CD8-positive, alpha-beta memory T cell (primary cell): ENCODE results near the gene NFATC3. TPM values are rescaled to one million over a fixed set of nuclear protein-coding genes. Genes with fewer than 3 reads are reported as not detected.
A peak's percentile ranks its signal among the peaks of the same experiment; 100 is the strongest.

Source experiments
- CTCF ChIA-PET: fragments of 350-600 bp; sonication (Branson Sonifier 250); formaldehyde crosslinking; loops from one replicate; lab custom pipeline; 2021; ENCODE audit warnings: antibody characterized with exemption; lab: Charles Lee
- POLR2A ChIA-PET: fragments of 350-600 bp; sonication (Branson Sonifier 250); formaldehyde crosslinking; loops from one replicate; lab custom pipeline; 2021; ENCODE audit warnings: antibody characterized with exemption; lab: Charles Lee
- DNase-seq, 5 donors: peaks; one replicate each; pipeline versions ENCODE4 v3.0.0 to v3.0.0-alpha.2; 2020 to 2022; ENCODE audit warnings: mixed read lengths in 1 of 5
- H3K27ac ChIP-seq: one replicate; pipeline ENCODE4 v1.7.0; 2013; ENCODE audit warnings: low read depth, mild to moderate bottlenecking, low read length, moderate library complexity
- H3K27me3 ChIP-seq: 2 replicates; pipeline ENCODE4 v1.7.0; 2013; ENCODE audit warnings: low read length, mild to moderate bottlenecking; ENCODE audit not compliant: insufficient read depth, poor library complexity, severe bottlenecking
- H3K36me3 ChIP-seq: 2 replicates; pipeline ENCODE4 v1.7.0; 2013; ENCODE audit warnings: mild to moderate bottlenecking, low read length, moderate library complexity; ENCODE audit not compliant: insufficient read depth
- H3K4me1 ChIP-seq: 2 replicates; pipeline ENCODE4 v1.7.0; 2013; ENCODE audit warnings: mild to moderate bottlenecking, low read length, moderate library complexity; ENCODE audit not compliant: insufficient read depth
- H3K4me3 ChIP-seq: 2 replicates; pipeline ENCODE4 v1.7.0; 2013; ENCODE audit warnings: mild to moderate bottlenecking, low read length
- H3K9me3 ChIP-seq: 2 replicates; pipeline ENCODE4 v1.7.0; 2013; ENCODE audit warnings: mild to moderate bottlenecking, low read length
- H3K27ac Mint-ChIP-seq, 8 donors: one replicate each; pipeline ENCODE4 v1.8.0; 2020 to 2021; ENCODE audit warnings: mixed read lengths in 8 of 8, mild to moderate bottlenecking in 6 of 8, inconsistent platforms in 3 of 8, moderate library complexity in 3 of 8
- H3K27me3 Mint-ChIP-seq, 2 donors: one replicate each; pipeline ENCODE4 v1.8.0; 2020 to 2021; ENCODE audit warnings: mixed read lengths in 2 of 2, mild to moderate bottlenecking in 1 of 2, moderate library complexity in 1 of 2
- H3K36me3 Mint-ChIP-seq, 3 donors: one replicate each; pipeline ENCODE4 v1.8.0; 2020 to 2021; ENCODE audit warnings: mixed read lengths in 3 of 3, inconsistent platforms in 1 of 3, mild to moderate bottlenecking in 1 of 3
- H3K4me1 Mint-ChIP-seq, 3 donors: one replicate each; pipeline ENCODE4 v1.8.0; 2020 to 2021; ENCODE audit warnings: mixed read lengths in 3 of 3, inconsistent platforms in 1 of 3, mild to moderate bottlenecking in 1 of 3
- H3K4me3 Mint-ChIP-seq, 7 donors: one replicate each; pipeline ENCODE4 v1.8.0; 2020 to 2021; ENCODE audit warnings: mixed read lengths in 7 of 7, mild to moderate bottlenecking in 6 of 7, moderate library complexity in 4 of 7, inconsistent platforms in 2 of 7
- H3K9me3 Mint-ChIP-seq, 5 donors: one replicate each; pipeline ENCODE4 v1.8.0; 2020 to 2022; ENCODE audit warnings: mixed read lengths in 5 of 5, mild to moderate bottlenecking in 3 of 5, moderate library complexity in 2 of 5, inconsistent platforms in 1 of 5
- polyA plus RNA-seq: library from polyadenylated mRNA; unstranded; fragments of 300-500 nt; fragmentation: Illumina TruSeq; gene quantifications from one replicate; pipeline ENCODE4 v1.2.3, GENCODE V29; 2021
- total RNA-seq, 2 experiments: library from RNA; stranded (reverse); gene quantifications; one replicate each; pipeline ENCODE4 v1.2.3, GENCODE V29; 2021

The NFATC3 gene
- total and polyA plus RNA-seq, 3 experiments from 2014 or later: 91.1 to 120 (median 95.9) TPM

GRCh38 chr16:68073902-68074760 is 11.0 kb upstream of the NFATC3 start:
- Histone ChIP-seq H3K9me3 (no peaks in the 10 kb centered on the region), H3K36me3 (no peaks in the 10 kb centered on the region), H3K27me3 (no peaks in the 10 kb centered on the region), H3K4me1 (peaks cover 85% of the 10 kb centered on the region), H3K27ac (no peak overlapping the region), H3K4me3 (peak overlapping the region; percentile 40)
- Mint-ChIP-seq H3K9me3 (no peaks in the 10 kb centered on the region), H3K36me3 (peaks cover 4 to 32% (median 8%) of the 10 kb centered on the region in 3 donors), H3K27ac (peak overlapping the region; percentile 81 to 99 (median 94)), H3K27me3 (no peaks in the 10 kb centered on the region), H3K4me1 (peaks cover 88 to 90% (median 90%) of the 10 kb centered on the region in 3 donors), H3K4me3 (peak overlapping the region; percentile 51 to 91 (median 82))
- ChIA-PET POLR2A (interaction anchor here (0.6 to 3.5 kb wide), 2 partner anchors 11 to 150 kb away, joined by 3 to 31 read pairs; partner anchors contain the start of gene NFATC3), CTCF (interaction anchor here (0.9 to 9.3 kb wide), 8 partner anchors 8 to 258 kb away, joined by 3 to 111 read pairs (median 6); partner anchors contain the start of gene NFATC3)
- DNase-seq: no peak

DNA sequence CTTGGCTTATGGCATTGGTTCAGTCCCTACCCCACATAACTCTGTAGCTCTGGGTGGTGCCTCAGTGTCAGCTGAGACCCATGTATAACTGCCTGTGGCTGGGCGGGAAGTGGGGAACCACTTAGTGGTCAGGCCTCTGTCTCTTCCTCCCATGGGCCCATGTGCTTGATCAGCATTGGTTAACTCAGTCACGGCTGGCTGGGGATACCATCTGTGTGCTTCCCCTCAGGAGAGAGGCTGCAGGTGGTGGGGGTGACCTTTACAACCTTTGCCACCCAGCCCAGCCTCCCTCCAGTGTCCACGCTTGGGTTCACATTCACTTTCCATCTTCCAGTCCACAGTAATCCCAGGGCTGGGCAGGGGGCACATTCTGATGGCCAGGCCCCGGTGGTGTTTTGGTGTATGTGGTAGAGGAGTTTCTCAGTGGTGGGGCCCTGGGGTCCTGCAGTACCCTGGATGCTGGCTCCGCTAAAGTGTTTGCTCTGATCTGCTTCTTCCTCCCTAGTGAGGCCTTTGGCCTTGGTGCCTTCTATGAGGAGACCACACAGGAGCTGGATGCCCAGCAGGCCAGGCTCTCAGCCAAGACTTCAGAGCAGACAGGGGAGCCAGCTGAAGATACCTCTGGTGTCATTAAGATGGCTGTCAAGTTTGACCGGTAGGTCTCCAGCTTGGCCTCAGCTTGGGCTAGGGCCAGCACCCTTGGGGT is 10.2 kb upstream of the NFATC3 start:
- Mint-ChIP-seq H3K27me3 (no peaks in the 10 kb centered on the region), H3K4me1 (peaks cover 88 to 90% (median 90%) of the 10 kb centered on the region in 3 donors), H3K9me3 (no peaks in the 10 kb centered on the region), H3K4me3 (peak overlapping the region; percentile 51 to 91 (median 82)), H3K27ac (peak overlapping the region; percentile 81 to 99 (median 94)), H3K36me3 (peaks cover 4 to 32% (median 8%) of the 10 kb centered on the region in 3 donors)
- ChIA-PET CTCF (interaction anchor here (0.9 to 9.3 kb wide), 8 partner anchors 9 to 258 kb away, joined by 3 to 111 read pairs (median 6); partner anchors contain the start of gene NFATC3), POLR2A (interaction anchor here (0.6 to 3.5 kb wide), 2 partner anchors 10 to 149 kb away, joined by 3 to 31 read pairs; partner anchors contain the start of gene NFATC3)
- peak overlapping the region; percentile 40 for H3K4me3 ChIP-seq
- no peaks in the 10 kb centered on the region for H3K9me3 ChIP-seq
- H3K4me1 ChIP-seq: peaks cover 85% of the 10 kb centered on the region
- no peaks in the 10 kb centered on the region for H3K36me3 ChIP-seq
- H3K27me3 ChIP-seq: no peaks in the 10 kb centered on the region
- H3K27ac ChIP-seq: no peak overlapping the region
- DNase-seq: peak; percentile 53 to 87 (median 69)

GRCh38 chr16:68075980-68076379 is 9.2 kb upstream of the NFATC3 start:
- Histone ChIP-seq H3K4me1 (peaks cover 85% of the 10 kb centered on the region), H3K27me3 (no peaks in the 10 kb centered on the region), H3K36me3 (no peaks in the 10 kb centered on the region), H3K27ac (no peak overlapping the region), H3K4me3 (no peak overlapping the region), H3K9me3 (no peaks in the 10 kb centered on the region)
- Mint-ChIP-seq H3K9me3 (no peaks in the 10 kb centered on the region), H3K4me1 (peaks cover 86 to 89% (median 89%) of the 10 kb centered on the region in 3 donors), H3K4me3 (peak overlapping the region in 5 of 7 donors; percentile 22 to 82 (median 77)), H3K27me3 (no peaks in the 10 kb centered on the region), H3K27ac (peak overlapping the region; percentile 42 to 96 (median 90)), H3K36me3 (peaks cover 4 to 32% (median 8%) of the 10 kb centered on the region in 3 donors)
- no peak for DNase-seq
- ChIA-PET CTCF (interaction anchor here (1.0 to 9.3 kb wide), 6 partner anchors 9 to 46 kb away, joined by 3 to 111 read pairs (median 10); partner anchors contain the start of gene NFATC3), POLR2A (interaction anchor here (3.5 kb wide), 1 partner anchor 9 kb away, joined by 31 read pairs; the partner anchor contains the start of gene NFATC3)

- no peaks in the 10 kb centered on the region for H3K27me3 ChIP-seq
- no peak for DNase-seq
- H3K9me3 ChIP-seq: no peaks in the 10 kb centered on the region
- H3K4me3 ChIP-seq: no peak overlapping the region
- no peaks in the 10 kb centered on the region for H3K9me3 Mint-ChIP-seq
- H3K36me3 ChIP-seq: no peaks in the 10 kb centered on the region
- H3K36me3 Mint-ChIP-seq: peaks cover 4 to 29% (median 8%) of the 10 kb centered on the region in 3 donors
- peak overlapping the region in 5 of 7 donors; percentile 6 to 82 (median 32) for H3K4me3 Mint-ChIP-seq
- POLR2A ChIA-PET: interaction anchor here (0.7 to 3.5 kb wide), 2 partner anchors 8 to 1518 kb away, joined by 3 to 31 read pairs; partner anchors contain the start of gene NFATC3
- CTCF ChIA-PET: interaction anchor here (0.7 to 9.3 kb wide), 6 partner anchors 8 to 68 kb away, joined by 3 to 111 read pairs (median 10); partner anchors contain the start of gene NFATC3
- H3K27me3 Mint-ChIP-seq: no peaks in the 10 kb centered on the region
- H3K27ac Mint-ChIP-seq: peak overlapping the region in 7 of 8 donors; percentile 29 to 78 (median 60)
- peaks cover 86 to 89% (median 89%) of the 10 kb centered on the region in 3 donors for H3K4me1 Mint-ChIP-seq
- H3K27ac ChIP-seq: no peak overlapping the region
- H3K4me1 ChIP-seq: peaks cover 85% of the 10 kb centered on the region
These were observed 8.6 kb upstream of the NFATC3 start for GRCh38 chr16:68076560-68076959.

DNA sequence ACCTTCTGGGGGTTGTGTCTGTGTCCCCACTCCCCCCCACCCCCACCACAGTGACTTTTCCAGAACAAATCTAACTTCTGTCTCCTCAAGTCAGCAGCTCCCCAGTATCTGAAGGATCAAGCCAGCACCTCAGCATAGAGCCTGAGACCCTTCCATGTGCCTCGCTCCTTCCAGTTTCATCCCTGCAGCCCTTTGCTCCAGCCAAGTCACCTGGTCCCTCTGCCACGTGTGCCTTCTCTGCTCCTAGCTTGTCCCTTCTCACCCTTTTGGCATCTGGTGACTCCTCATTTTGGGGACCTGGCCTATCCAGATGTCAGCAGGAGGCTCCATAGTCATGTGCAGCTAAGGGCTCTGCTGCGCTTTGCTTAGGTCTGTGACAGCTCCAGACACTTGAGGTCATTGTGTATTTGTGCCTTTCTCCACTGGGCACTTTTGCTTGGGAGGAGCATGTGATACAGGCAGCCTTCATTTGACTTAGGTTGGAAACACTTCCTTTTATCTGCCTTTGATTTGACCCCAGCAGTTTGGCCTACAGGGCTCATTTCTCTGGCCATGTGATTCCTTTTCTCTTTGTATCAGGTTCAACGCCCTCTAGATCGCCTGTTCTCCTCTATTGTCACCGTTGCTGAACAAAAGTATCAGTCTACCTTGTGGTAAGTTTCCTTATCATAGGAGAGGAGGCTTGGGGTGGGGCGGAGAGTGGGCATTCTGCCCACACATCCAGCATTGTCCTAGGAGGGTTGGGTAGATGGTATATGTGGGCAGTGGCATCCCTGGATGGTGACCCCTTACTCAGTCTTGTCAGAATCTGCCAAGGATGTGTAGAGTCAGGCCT is 7.1 kb upstream of the NFATC3 start:
- no peaks in the 10 kb centered on the region for H3K36me3 ChIP-seq
- Mint-ChIP-seq H3K4me3 (peak overlapping the region in 6 of 7 donors; percentile 16 to 80 (median 37)), H3K4me1 (peaks cover 87 to 89% (median 89%) of the 10 kb centered on the region in 3 donors), H3K36me3 (peaks cover 4 to 24% (median 8%) of the 10 kb centered on the region in 3 donors), H3K27ac (peak overlapping the region; percentile 39 to 94 (median 74)), H3K27me3 (no peaks in the 10 kb centered on the region), H3K9me3 (no peaks in the 10 kb centered on the region)
- H3K27ac ChIP-seq: peak overlapping the region; percentile 77
- H3K4me1 ChIP-seq: peaks cover 85% of the 10 kb centered on the region
- H3K9me3 ChIP-seq: no peaks in the 10 kb centered on the region
- POLR2A ChIA-PET: interaction anchor here (3.1 kb wide), 1 partner anchor 8 kb away, joined by 18 read pairs; no protein-coding TSS in a partner anchor
- no peak overlapping the region for H3K4me3 ChIP-seq
- CTCF ChIA-PET: interaction anchor here (8.5 kb wide), 1 partner anchor 12 kb away, joined by 91 read pairs; no protein-coding TSS in a partner anchor
- no peaks in the 10 kb centered on the region for H3K27me3 ChIP-seq
- no peak for DNase-seq

GRCh38 chr16:68078701-68079375 is 6.3 kb upstream of the NFATC3 start:
- peak overlapping the region; percentile 84 to 97 (median 91) for H3K27ac Mint-ChIP-seq
- no peak for DNase-seq
- peak overlapping the region; percentile 35 to 91 (median 79) for H3K4me3 Mint-ChIP-seq
- no peaks in the 10 kb centered on the region for H3K27me3 Mint-ChIP-seq
- peaks cover 91 to 92% (median 92%) of the 10 kb centered on the region in 3 donors for H3K4me1 Mint-ChIP-seq
- ChIA-PET POLR2A (interaction anchor here (0.5 to 3.1 kb wide), 2 partner anchors 8 to 474 kb away, joined by 5 to 18 read pairs; no protein-coding TSS in a partner anchor), CTCF (interaction anchor here (1.0 to 8.5 kb wide), 5 partner anchors 13 to 195 kb away, joined by 4 to 91 read pairs (median 4); partner anchors contain the start of genes DDX28 and DUS2)
- H3K9me3 Mint-ChIP-seq: no peaks in the 10 kb centered on the region
- Histone ChIP-seq H3K9me3 (no peaks in the 10 kb centered on the region), H3K27ac (peak overlapping the region; percentile 77), H3K27me3 (no peaks in the 10 kb centered on the region), H3K36me3 (no peaks in the 10 kb centered on the region), H3K4me1 (peaks cover 90% of the 10 kb centered on the region), H3K4me3 (peak overlapping the region; percentile 63)
- peaks cover 4 to 23% (median 8%) of the 10 kb centered on the region in 3 donors for H3K36me3 Mint-ChIP-seq
